22Rv1 (cell line): ENCODE data around the gene DLD.
A peak's percentile ranks its signal among the peaks of the same experiment; 100 is the strongest.
"Not testable (repeated sequence)": the region's sequence is repeated elsewhere in the genome, so short reads cannot be mapped to it uniquely, and the experiment has no call there.

Experiments used
- H3K27ac ChIP-seq: fragments of 450-650 bp; 2 replicates; pipeline ENCODE4 v1.5.1; 2017
- ZFX ChIP-seq: fragments of 450-650 bp; IDR thresholded peaks from 2 replicates; pipeline ENCODE4 v1.6.1; 2017; ENCODE audit warnings: antibody characterized with exemption, borderline replicate concordance
- TF ChIP-seq, protein P1 (sequence below): fragments of 450-650 bp; IDR thresholded peaks from 2 replicates; pipeline ENCODE4 v1.5.1; 2017; ENCODE audit warnings: mild to moderate bottlenecking

The DLD gene

DNA sequence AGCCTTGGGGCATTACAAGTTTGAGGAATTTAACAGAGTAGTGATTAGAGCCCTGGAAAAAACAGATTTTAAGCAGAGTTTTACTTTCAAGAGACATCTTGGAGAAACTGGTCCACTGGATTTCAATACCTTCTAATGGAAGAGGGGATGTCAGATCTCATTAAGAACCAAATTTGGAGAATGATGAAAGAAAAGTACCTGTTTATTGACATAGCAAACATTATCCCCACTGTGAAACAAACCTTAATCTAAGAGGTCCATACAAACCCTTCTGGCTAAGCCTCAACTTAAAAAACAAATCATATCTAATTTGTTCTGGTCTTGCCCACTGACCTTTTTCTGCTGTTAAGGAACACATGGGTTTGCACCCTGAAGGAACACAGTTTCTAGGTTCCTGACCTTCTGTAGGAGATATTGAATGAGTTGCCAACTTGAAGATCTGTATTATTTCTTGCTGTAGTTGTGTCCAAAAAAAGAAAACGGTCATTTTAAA lies 58.5 kb downstream of the DLD start:
- H3K27ac ChIP-seq, result peak overlapping the region; percentile 37
- TF ChIP-seq, protein P1, sequence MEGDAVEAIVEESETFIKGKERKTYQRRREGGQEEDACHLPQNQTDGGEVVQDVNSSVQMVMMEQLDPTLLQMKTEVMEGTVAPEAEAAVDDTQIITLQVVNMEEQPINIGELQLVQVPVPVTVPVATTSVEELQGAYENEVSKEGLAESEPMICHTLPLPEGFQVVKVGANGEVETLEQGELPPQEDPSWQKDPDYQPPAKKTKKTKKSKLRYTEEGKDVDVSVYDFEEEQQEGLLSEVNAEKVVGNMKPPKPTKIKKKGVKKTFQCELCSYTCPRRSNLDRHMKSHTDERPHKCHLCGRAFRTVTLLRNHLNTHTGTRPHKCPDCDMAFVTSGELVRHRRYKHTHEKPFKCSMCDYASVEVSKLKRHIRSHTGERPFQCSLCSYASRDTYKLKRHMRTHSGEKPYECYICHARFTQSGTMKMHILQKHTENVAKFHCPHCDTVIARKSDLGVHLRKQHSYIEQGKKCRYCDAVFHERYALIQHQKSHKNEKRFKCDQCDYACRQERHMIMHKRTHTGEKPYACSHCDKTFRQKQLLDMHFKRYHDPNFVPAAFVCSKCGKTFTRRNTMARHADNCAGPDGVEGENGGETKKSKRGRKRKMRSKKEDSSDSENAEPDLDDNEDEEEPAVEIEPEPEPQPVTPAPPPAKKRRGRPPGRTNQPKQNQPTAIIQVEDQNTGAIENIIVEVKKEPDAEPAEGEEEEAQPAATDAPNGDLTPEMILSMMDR, result no peak
- no peak for TF ChIP-seq ZFX

DNA sequence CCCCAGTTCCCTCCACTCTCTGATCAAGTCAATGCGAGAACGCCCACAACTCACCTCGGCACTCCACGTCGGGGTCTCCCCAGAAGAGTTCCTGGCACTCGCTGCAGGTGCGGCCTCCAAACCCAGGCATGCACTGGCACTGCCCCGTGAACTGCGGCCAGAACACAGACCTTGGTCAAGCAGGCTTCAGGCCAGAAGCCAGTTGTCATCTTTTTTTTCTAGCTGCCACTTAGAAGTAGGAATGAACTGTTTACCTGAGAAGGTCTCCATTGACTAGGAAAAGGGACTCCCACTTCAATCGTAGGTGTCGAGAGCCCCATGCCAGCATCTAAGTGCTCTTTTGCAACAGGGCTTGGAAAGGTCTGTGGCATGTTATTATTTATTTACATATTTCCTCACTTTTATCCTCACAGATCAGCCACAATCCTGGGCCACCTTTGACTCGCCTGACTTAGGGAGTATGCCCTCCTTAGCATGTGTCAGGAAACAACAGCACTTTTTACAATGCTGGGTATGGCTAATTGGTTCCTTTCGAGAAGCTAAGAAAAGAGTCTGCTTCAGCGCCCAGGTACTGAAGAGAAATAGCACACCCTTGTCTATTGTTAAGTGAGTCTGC lies 60.3 kb downstream of the DLD start:
- H3K27ac ChIP-seq, result no peak overlapping the region
- TF ChIP-seq, protein P1, result no peak
- no peak for TF ChIP-seq ZFX

DNA sequence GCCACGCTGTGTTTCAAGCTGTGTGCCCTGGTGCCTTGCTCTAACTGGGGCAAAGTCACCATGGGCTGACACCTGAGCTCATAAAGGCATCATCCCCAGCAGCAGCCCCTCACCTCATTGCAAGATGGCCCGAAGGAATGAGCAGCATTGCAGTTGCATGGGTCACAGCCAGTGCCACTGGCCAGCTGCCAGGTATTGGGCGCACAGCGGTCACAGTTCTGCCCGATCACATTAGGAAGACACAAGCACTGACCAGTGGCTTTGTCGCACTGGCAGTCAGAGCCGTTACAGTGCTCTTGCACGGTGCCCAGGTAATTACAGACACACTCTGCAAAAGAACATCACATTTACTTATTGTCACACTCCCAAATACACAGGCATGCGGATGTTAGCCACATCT lies 60.9 kb downstream of the DLD start:
- H3K27ac ChIP-seq, result no peak overlapping the region
- no peak for TF ChIP-seq ZFX
- TF ChIP-seq, protein P1, result no peak

DNA sequence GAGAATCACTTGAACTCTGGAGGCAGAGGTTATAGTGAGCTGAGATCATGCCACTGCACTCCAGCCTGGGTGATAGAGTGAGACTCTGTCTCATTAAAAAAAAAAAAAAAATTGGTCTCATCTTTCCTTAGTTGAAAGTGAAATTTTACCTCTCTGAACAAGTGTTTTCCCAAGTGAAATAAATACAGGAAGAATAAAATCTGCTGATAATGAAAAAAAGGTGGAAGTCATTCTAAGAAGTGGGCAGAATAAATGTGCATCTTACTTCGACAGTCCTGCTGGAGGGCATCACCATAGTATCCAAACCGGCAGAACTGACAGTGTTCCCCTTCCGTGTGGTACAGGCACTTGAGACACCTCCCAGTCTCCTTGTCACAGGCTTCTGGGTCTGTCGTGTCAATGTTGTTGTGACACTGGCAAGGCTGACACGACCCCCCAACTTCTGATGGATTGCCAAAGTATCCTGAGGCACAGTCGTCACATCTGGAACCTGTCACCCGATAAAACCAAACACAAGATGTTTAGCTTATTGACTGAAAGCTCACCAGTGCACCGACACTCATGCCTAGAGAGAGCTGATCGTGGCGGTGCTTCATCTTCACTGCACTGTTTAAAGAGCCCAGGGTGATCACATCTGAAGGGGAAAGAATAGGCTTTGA lies 62.4 kb downstream of the DLD start:
- no peak overlapping the region for H3K27ac ChIP-seq
- no peak for TF ChIP-seq ZFX
- TF ChIP-seq, protein P1, result no peak

DNA sequence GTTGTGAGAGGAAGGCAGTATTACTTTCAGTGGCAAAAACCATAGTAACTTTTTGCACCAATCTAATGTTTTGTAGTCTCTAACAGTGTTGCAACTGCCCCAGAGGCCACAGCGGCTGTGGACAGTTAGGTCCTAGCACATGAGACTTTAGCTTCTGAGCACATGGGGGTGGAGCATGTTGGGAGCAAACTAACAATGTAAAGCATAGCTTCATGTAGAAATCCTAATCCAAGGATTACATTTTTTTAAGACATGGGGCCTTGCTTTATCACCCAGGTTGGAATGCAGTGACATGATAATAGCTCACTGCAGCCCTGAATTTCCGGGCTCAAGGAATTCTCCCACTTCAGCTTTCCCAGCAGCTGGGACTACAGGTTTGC lies 62.9 kb downstream of the DLD start:
- H3K27ac ChIP-seq, result no peak overlapping the region
- TF ChIP-seq, protein P1, result no peak
- TF ChIP-seq ZFX, result no peak

DNA sequence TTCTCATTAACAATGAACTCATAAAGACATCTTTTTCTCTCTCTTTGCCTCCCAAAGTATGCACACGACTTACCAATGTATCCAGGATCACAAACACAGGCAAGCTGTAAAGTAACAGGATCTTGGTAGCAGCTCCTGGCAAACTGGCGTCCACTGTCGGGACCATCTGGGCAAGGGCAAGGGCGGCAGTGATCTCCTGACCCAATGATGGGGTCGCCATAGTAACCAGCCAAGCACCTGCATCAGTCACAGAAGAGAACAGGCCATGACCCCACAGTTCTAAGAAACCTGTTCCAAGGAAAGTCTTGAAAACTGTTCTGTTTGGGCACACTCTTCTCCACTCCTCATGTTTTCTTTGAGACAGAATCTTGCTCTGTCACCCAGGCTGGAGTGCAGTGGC lies 64.4 kb downstream of the DLD start:
- TF ChIP-seq, protein P1, result no peak
- TF ChIP-seq ZFX, result no peak
- H3K27ac ChIP-seq, result no peak overlapping the region

DNA sequence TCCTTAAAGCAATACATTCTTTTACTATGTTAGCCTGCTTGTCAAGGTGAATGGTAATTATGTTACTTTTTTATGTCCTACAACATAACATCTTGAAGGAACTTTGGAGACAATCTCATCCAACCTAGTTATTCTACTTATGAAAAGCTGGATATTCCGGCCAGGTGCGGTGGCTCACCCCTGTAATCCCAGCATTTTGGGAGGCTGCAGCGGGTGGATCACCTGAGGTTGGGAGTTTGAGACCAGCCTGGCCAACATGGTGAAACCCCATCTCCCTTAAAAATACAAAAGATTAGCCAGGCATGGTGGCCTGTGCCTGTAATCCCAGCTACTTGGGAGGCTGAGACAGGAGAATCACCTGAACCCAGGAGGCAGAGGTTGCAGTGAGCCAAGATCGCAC lies 66.0 kb downstream of the DLD start:
- not testable (repeated sequence) for H3K27ac ChIP-seq
